Osteocyte (in vitro differentiated cells): Measurements from ENCODE around the gene GOLGB1. TPM values are rescaled to one million over a fixed set of nuclear protein-coding genes. Genes with fewer than 3 reads are reported as not detected.

Experiments
- DNase-seq: peaks from one replicate; pipeline ENCODE4 v3.0.0; 2021; ENCODE audit warnings: mixed read lengths; ENCODE audit not compliant: unreplicated experiment; ENCODE audit errors: extremely low spot score
- H3K27ac Mint-ChIP-seq: one replicate; pipeline ENCODE4 v1.8.0; 2021; ENCODE audit warnings: mild to moderate bottlenecking, mixed read lengths; ENCODE audit not compliant: unreplicated experiment
- H3K27me3 Mint-ChIP-seq: one replicate; pipeline ENCODE4 v1.8.0; 2021; ENCODE audit warnings: mixed read lengths; ENCODE audit not compliant: unreplicated experiment
- H3K36me3 Mint-ChIP-seq: one replicate; pipeline ENCODE4 v1.8.0; 2021; ENCODE audit warnings: mixed read lengths; ENCODE audit not compliant: unreplicated experiment
- H3K4me1 Mint-ChIP-seq: one replicate; pipeline ENCODE4 v1.8.0; 2021; ENCODE audit warnings: mixed read lengths; ENCODE audit not compliant: unreplicated experiment
- H3K4me3 Mint-ChIP-seq: one replicate; pipeline ENCODE4 v1.8.0; 2021; ENCODE audit warnings: mild to moderate bottlenecking, moderate library complexity, mixed read lengths; ENCODE audit not compliant: unreplicated experiment
- H3K9me3 Mint-ChIP-seq: one replicate; pipeline ENCODE4 v1.8.0; 2021; ENCODE audit warnings: mixed read lengths; ENCODE audit not compliant: unreplicated experiment
- CTCF ChIP-seq: fragments of 200-600 bp; sonication (generic); IDR thresholded peaks from 2 replicates; pipeline ENCODE4 v1.5.0; 2021; ENCODE audit warnings: antibody characterized with exemption, mild to moderate bottlenecking, moderate library complexity
- total RNA-seq: library from RNA; stranded (reverse); gene quantifications from 2 replicates; pipeline ENCODE4 v1.2.1, GENCODE V29; 2021

Gene GOLGB1
- total RNA-seq, 1 donor from 2014 or later, result 60.5 TPM

GRCh38 chr3:121663171-121663847 is 86.2 kb downstream of the GOLGB1 start:
- no peaks in the 10 kb centered on the region for H3K9me3 Mint-ChIP-seq
- no peak for DNase-seq
- no peak for TF ChIP-seq CTCF
- no peak overlapping the region for H3K27ac Mint-ChIP-seq
- H3K4me3 Mint-ChIP-seq, result no peak overlapping the region
- H3K36me3 Mint-ChIP-seq, result peaks cover 52% of the 10 kb centered on the region
- H3K4me1 Mint-ChIP-seq, result no peaks in the 10 kb centered on the region
- no peaks in the 10 kb centered on the region for H3K27me3 Mint-ChIP-seq

- no peak for DNase-seq
- Mint-ChIP-seq H3K27ac (no peak overlapping the region), H3K27me3 (no peaks in the 10 kb centered on the region), H3K9me3 (no peaks in the 10 kb centered on the region), H3K36me3 (peaks cover 47% of the 10 kb centered on the region), H3K4me3 (no peak overlapping the region), H3K4me1 (no peaks in the 10 kb centered on the region)
- no peak for TF ChIP-seq CTCF
These were observed 86.8 kb downstream of the GOLGB1 start for GRCh38 chr3:121662742-121663141.

- no peak for TF ChIP-seq CTCF
- no peak for DNase-seq
- Mint-ChIP-seq H3K9me3 (no peaks in the 10 kb centered on the region), H3K4me3 (no peak overlapping the region), H3K27ac (no peak overlapping the region), H3K36me3 (peaks cover 36% of the 10 kb centered on the region), H3K27me3 (no peaks in the 10 kb centered on the region), H3K4me1 (no peaks in the 10 kb centered on the region)
These were observed 88.2 kb downstream of the GOLGB1 start for GRCh38 chr3:121661376-121661775.

- H3K4me1 Mint-ChIP-seq, result no peaks in the 10 kb centered on the region
- DNase-seq, result no peak
- TF ChIP-seq CTCF, result no peak
- H3K9me3 Mint-ChIP-seq, result no peaks in the 10 kb centered on the region
- no peak within 1 kb of the TSS for H3K27ac Mint-ChIP-seq
- H3K36me3 Mint-ChIP-seq, result peaks cover 28% of the 10 kb centered on the region
- H3K4me3 Mint-ChIP-seq, result no peak within 1 kb of the TSS
- no peaks in the 10 kb centered on the region for H3K27me3 Mint-ChIP-seq
These were observed 89.0 kb downstream of the GOLGB1 start, which contains the start of gene HCLS1 for GRCh38 chr3:121660356-121661171. Gene HCLS1, minus strand, starts transcription at chr3:121660903. Its CDS starts 2,556 bp downstream, at chr3:121658347.

GRCh38 chr3:121659586-121659985 is 90.0 kb downstream of the GOLGB1 start:
- Mint-ChIP-seq H3K27me3 (no peaks in the 10 kb centered on the region), H3K4me3 (no peak overlapping the region), H3K36me3 (peaks cover 19% of the 10 kb centered on the region), H3K27ac (no peak overlapping the region), H3K4me1 (no peaks in the 10 kb centered on the region), H3K9me3 (no peaks in the 10 kb centered on the region)
- no peak for TF ChIP-seq CTCF
- DNase-seq, result no peak
